Brain microvascular endothelial cell (primary cell): Measurements from ENCODE around the gene AKT1S1.
A peak's percentile ranks its signal among the peaks of the same experiment; 100 is the strongest.

Experiments
- DNase-seq: peaks from one replicate; pipeline ENCODE4 v3.0.0-alpha.2; 2020
- H3K27ac ChIP-seq: fragments of 250-450 bp; sonication (Bioruptor Pico); 2 replicates; pipeline ENCODE4 v1.5.1; 2020; ENCODE audit warnings: mild to moderate bottlenecking, moderate library complexity
- H3K27me3 ChIP-seq: fragments of 250-450 bp; sonication (Bioruptor Pico); replicated peaks from 2 replicates; pipeline ENCODE4 v1.5.1; 2020; ENCODE audit warnings: mild to moderate bottlenecking
- H3K36me3 ChIP-seq: fragments of 250-450 bp; sonication (Bioruptor Pico); replicated peaks from 2 replicates; pipeline ENCODE4 v1.5.1; 2020; ENCODE audit warnings: mild to moderate bottlenecking
- H3K4me3 ChIP-seq: 2 replicates; pipeline ENCODE4 v1.5.1; 2011; ENCODE audit warnings: low read depth, mild to moderate bottlenecking, control low read depth, low read length, moderate library complexity
- in situ Hi-C: cut with HindIII; loops from 2 replicates; pipeline ENCODE4 v1.10.0; 2017; ENCODE audit warnings: low sequenced_read_pairs, low pct_ligation_motif_present
- TF ChIP-seq, protein P1 (sequence below): IDR thresholded peaks from 2 replicates; pipeline ENCODE4 v1.5.1; 2011; ENCODE audit warnings: low read depth, mild to moderate bottlenecking, moderate library complexity, low read length, control low read depth, inconsistent platforms; ENCODE audit errors: missing control alignments

The AKT1S1 gene

DNA sequence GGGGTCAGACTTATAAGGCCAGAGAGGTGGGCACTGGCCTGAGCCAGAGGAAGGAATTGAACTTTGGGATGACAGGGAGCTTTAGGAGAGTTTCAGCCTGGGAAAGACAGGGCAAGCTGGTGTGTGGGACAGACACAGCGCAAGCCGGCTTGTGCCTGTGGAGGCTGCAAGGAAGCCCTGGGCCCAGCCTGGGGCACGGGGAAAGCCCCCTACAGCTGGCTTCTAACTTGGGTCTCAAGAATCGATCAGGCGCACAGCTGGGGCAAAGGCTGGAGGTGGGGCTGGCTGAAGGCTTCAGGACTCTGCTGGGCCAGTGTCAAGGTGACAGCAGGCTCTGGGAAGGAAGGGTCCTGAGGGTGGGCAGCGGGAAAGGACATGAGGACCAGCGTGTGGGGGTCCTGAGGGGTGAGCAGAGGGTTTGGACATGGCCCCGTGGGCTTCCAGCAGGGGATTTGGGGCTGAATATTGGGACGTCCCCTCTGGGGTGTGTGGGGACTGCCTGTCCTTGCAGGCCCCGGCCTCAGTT lies 23.2 kb downstream of the AKT1S1 start:
- TF ChIP-seq, protein P1, sequence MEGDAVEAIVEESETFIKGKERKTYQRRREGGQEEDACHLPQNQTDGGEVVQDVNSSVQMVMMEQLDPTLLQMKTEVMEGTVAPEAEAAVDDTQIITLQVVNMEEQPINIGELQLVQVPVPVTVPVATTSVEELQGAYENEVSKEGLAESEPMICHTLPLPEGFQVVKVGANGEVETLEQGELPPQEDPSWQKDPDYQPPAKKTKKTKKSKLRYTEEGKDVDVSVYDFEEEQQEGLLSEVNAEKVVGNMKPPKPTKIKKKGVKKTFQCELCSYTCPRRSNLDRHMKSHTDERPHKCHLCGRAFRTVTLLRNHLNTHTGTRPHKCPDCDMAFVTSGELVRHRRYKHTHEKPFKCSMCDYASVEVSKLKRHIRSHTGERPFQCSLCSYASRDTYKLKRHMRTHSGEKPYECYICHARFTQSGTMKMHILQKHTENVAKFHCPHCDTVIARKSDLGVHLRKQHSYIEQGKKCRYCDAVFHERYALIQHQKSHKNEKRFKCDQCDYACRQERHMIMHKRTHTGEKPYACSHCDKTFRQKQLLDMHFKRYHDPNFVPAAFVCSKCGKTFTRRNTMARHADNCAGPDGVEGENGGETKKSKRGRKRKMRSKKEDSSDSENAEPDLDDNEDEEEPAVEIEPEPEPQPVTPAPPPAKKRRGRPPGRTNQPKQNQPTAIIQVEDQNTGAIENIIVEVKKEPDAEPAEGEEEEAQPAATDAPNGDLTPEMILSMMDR = no peak
- no peak for DNase-seq
- H3K27me3 ChIP-seq = no peaks in the 10 kb centered on the region
- in situ Hi-C loops = no loop called here
- peaks cover 37% of the 10 kb centered on the region for H3K36me3 ChIP-seq
- no peak overlapping the region for H3K4me3 ChIP-seq
- H3K27ac ChIP-seq = no peak overlapping the region

DNA sequence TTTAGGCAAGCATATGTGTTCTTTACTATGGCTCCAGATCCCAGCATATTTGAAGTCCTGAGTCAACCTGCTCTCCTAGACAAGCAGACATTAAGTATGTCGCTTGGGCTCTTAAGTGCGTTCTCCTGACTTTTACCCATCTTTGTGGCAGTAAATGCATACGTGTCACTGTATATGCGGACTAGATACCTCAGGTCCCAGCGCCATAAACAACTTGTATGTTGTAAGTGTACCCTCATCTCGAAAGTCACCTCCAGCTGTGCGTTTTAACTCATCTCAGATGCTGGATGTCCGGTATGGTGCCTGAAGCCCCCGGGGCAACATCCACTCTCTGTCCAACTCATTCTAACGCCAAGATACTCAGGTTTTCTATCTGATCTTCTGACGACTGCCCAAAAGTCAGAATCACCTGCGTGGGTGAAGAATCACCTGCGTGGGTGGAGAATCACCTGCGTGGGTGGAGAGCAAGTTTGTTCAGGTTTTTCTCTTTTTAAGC lies 24.5 kb downstream of the AKT1S1 start:
- peaks cover 24% of the 10 kb centered on the region for H3K36me3 ChIP-seq
- TF ChIP-seq, protein P1 = no peak
- H3K4me3 ChIP-seq = peak overlapping the region; percentile 81
- no peaks in the 10 kb centered on the region for H3K27me3 ChIP-seq
- no peak for DNase-seq
- in situ Hi-C loops = no loop called here
- no peak overlapping the region for H3K27ac ChIP-seq

DNA sequence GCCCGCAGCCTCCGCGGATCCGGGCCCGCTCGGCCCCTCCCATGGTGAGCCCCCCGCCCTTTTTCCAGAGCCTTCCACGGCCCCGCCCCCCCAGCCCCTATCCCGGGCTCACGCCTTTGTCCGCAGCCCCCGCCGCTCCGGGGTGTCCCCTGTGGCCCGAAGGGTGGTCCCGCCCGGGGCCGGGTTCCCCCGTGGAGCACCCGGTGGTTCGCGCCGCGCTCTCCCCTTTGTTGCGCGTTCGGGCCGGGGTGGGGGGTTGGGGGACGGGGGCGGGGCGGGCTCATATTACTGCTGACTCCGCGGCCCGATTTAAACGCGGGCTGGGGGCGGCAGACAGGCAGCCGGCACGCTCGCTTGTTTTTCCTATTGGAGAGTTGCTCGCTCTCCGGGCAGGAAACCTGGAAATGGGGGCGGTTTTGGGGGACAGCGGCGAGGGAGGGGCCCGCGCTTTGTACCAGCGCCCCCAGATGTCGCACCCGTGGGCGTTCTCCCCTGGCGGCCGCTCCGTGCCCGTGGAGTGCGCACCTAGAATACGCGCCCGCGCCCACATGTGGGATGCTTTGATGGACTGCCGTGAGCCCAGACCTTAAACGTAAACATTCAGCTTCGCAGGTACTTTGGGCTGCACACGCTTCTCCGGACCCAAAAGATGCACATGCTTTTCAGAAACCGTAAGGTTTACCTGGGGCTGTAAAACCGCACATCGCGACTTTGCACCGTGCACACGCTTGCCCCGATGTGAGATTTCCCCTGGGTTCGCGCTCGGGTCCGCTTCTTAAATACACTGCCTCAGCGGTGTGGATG lies 25.5 kb downstream of the AKT1S1 start:
- Histone ChIP-seq H3K27me3 (no peaks in the 10 kb centered on the region), H3K27ac (peak overlapping the region; percentile 99), H3K4me3 (peak overlapping the region; percentile 81), H3K36me3 (peaks cover 15% of the 10 kb centered on the region)
- TF ChIP-seq, protein P1 = no peak
- no peak for DNase-seq
- in situ Hi-C loops = no loop called here

DNA sequence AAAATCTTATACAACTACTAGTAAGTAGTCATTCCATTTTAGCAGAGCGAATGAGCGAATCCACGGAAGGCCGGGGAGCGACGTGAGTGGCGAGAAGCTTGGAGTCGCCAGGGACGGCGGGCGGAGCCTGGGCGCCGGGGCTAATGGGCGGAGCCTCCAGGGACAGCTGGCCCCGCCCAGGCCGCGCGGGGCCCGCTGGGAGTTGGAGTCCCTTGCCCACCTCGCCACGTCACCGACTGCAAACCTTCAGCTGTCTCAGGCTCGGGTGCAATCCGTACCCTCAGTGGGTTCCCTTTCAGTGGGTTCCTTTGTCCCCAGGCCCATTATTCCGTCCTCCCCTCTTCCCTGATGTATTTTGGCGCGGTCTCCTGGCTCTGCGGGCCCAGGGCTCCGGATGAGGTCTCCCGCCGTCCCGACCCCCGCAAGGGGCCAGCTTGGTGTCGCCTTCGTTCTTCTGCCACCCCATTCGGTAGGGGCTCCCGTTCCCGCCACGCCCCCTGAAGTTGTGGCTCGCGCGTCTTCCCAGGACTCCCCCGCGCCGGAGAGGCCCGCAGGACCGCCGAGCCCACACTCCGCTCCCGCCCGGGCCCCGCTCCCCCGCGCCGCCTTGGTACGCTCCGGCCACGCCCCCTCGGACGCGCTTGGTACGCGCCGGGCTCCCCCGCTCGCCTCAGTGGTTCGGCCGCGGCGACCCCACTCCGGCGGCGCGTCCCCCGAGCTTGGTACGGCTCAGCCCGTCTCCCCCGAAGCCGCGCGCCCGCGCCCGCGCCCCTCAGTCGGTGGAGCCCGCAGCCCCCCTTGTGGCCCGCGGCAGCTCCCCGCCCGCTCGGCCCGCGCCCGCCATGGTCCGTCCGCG lies 26.4 kb downstream of the AKT1S1 start, which contains the start of gene PTOV1:
TSS of gene PTOV1 (plus strand) at position 673 of the 856 bp plus-strand sequence.
- no peaks in the 10 kb centered on the region for H3K27me3 ChIP-seq
- TF ChIP-seq, protein P1 = no peak
- in situ Hi-C loops = no loop called here
- peak within 1 kb of the TSS; percentile 99 for H3K27ac ChIP-seq
- peak within 1 kb of the TSS; percentile 81 for H3K4me3 ChIP-seq
- peaks cover 9% of the 10 kb centered on the region for H3K36me3 ChIP-seq
- DNase-seq = peak; percentile 80

DNA sequence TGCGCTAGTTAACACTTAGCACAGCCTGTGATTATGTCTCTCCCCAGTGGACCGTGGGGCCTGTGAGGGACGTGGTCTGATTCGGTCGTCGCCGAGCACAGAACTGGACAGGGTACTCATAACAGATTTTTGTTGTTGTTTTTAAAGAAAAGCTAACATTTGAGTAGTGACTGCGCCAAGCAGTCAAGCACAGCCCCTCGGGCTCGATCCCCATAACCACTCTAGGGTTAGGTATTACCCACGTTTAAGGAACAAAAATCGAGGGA lies 27.0 kb downstream of the AKT1S1 start:
- Histone ChIP-seq H3K36me3 (peaks cover 6% of the 10 kb centered on the region), H3K4me3 (peak overlapping the region; percentile 81)
- TF ChIP-seq, protein P1 = no peak

More for the DNA sequence above, 27.0 kb downstream of the AKT1S1 start:
- in situ Hi-C loops = no loop called here
- H3K27me3 ChIP-seq = no peaks in the 10 kb centered on the region
- DNase-seq = no peak
- peak overlapping the region; percentile 99 for H3K27ac ChIP-seq
